Measurements from ENCODE around the gene B4GALT6. TPM values are rescaled to one million over a fixed set of nuclear protein-coding genes. Genes with fewer than 3 reads are reported as not detected.

Gene B4GALT6
- total RNA-seq, 1 experiment from 2014 or later = 1.4 TPM

GRCh38 chr18:31577195-31577594 is 107.2 kb downstream of the B4GALT6 start:
- BruUV-seq (replicated peaks) = no TSS peak

GRCh38 chr18:31576670-31577069 is 107.7 kb downstream of the B4GALT6 start:
- no peaks in the 10 kb centered on the region for H3K27me3 ChIP-seq (ENCODE audit: low read length)
- no peak for DNase-seq
- no peaks in the 10 kb centered on the region for H3K9me2 ChIP-seq (replicated peaks; ENCODE audit: low read length)
- ATAC-seq = no peak
- H3K79me2 ChIP-seq (ENCODE audit: low read length) = no peaks in the 10 kb centered on the region
- no peak overlapping the region for H3K27ac ChIP-seq (ENCODE audit: low read length)
- TF ChIP-seq EZH2 (IDR thresholded peaks at IDR 0.05; ENCODE audit: low read length, unreplicated experiment) (no peak), EZH2phosphoT487 (IDR thresholded peaks at IDR 0.05; ENCODE audit: borderline replicate concordance, low read length) (no peak), CTCF (conservative IDR thresholded peaks at IDR 0.05; ENCODE audit: low read depth, low read length) (no peak)
- H4K20me1 ChIP-seq (ENCODE audit: low read length) = no peaks in the 10 kb centered on the region
- H3K9me3 ChIP-seq (ENCODE audit: low read length) = no peaks in the 10 kb centered on the region
- H3K4me2 ChIP-seq (ENCODE audit: low read length) = no peak overlapping the region
- BruUV-seq (replicated peaks) = no TSS peak
- H3K36me3 ChIP-seq (ENCODE audit: low read depth, low read length) = no peaks in the 10 kb centered on the region
- intact Hi-C loops (cut with micrococcal nuclease) = no loop called here
- CTCF ChIA-PET = no interaction called here
- H3K4me3 ChIP-seq (ENCODE audit: low read length) = no peak overlapping the region
- POLR2A ChIA-PET (ENCODE audit: unreplicated experiment) = no interaction called here
- H3K9ac ChIP-seq (ENCODE audit: low read length) = no peak overlapping the region
- no peaks in the 10 kb centered on the region for H3K4me1 ChIP-seq (ENCODE audit: insufficient read depth, low read length)
- H2AFZ ChIP-seq (ENCODE audit: low read length) = no peak overlapping the region
- H3F3A ChIP-seq (ENCODE audit: low read length, unreplicated experiment) = no peaks in the 10 kb centered on the region

More at GRCh38 chr18:31577195-31577594, 107.2 kb downstream of the B4GALT6 start:
- POLR2A ChIA-PET (ENCODE audit: unreplicated experiment) = no interaction called here
- Histone ChIP-seq H3K4me2 (ENCODE audit: low read length) (no peak overlapping the region), H3K9me2 (replicated peaks; ENCODE audit: low read length) (no peaks in the 10 kb centered on the region), H3K9me3 (ENCODE audit: low read length) (no peaks in the 10 kb centered on the region), H2AFZ (ENCODE audit: low read length) (no peak overlapping the region), H3K36me3 (ENCODE audit: low read depth, low read length) (no peaks in the 10 kb centered on the region), H4K20me1 (ENCODE audit: low read length) (no peaks in the 10 kb centered on the region), H3K27ac (ENCODE audit: low read length) (no peak overlapping the region), H3K9ac (ENCODE audit: low read length) (no peak overlapping the region), H3K4me3 (ENCODE audit: low read length) (no peak overlapping the region), H3K4me1 (ENCODE audit: insufficient read depth, low read length) (no peaks in the 10 kb centered on the region; the same call in 1 of the 2 replicates), H3K27me3 (ENCODE audit: low read length) (no peaks in the 10 kb centered on the region), H3F3A (ENCODE audit: low read length, unreplicated experiment) (no peaks in the 10 kb centered on the region), H3K79me2 (ENCODE audit: low read length) (no peaks in the 10 kb centered on the region)
- no peak for DNase-seq
- intact Hi-C loops (cut with micrococcal nuclease) = no loop called here
- TF ChIP-seq EZH2 (IDR thresholded peaks at IDR 0.05; ENCODE audit: low read length, unreplicated experiment) (no peak), CTCF (conservative IDR thresholded peaks at IDR 0.05; ENCODE audit: low read depth, low read length) (no peak), EZH2phosphoT487 (IDR thresholded peaks at IDR 0.05; ENCODE audit: borderline replicate concordance, low read length) (no peak)
- ATAC-seq = no peak
- CTCF ChIA-PET = no interaction called here

- Histone ChIP-seq H3K79me2 (ENCODE audit: low read length) (no peaks in the 10 kb centered on the region), H3K27me3 (ENCODE audit: low read length) (no peaks in the 10 kb centered on the region), H3K4me2 (ENCODE audit: low read length) (no peak overlapping the region), H4K20me1 (ENCODE audit: low read length) (no peaks in the 10 kb centered on the region), H3K27ac (ENCODE audit: low read length) (no peak overlapping the region), H3K9me3 (ENCODE audit: low read length) (no peaks in the 10 kb centered on the region), H3K4me3 (ENCODE audit: low read length) (no peak overlapping the region), H2AFZ (ENCODE audit: low read length) (no peak overlapping the region), H3K9ac (ENCODE audit: low read length) (no peak overlapping the region), H3K9me2 (replicated peaks; ENCODE audit: low read length) (no peaks in the 10 kb centered on the region), H3K4me1 (ENCODE audit: insufficient read depth, low read length) (no peaks in the 10 kb centered on the region), H3F3A (ENCODE audit: low read length, unreplicated experiment) (no peaks in the 10 kb centered on the region), H3K36me3 (ENCODE audit: low read depth, low read length) (no peaks in the 10 kb centered on the region)
- DNase-seq (no peak), ATAC-seq (no peak)
- ChIA-PET POLR2A (ENCODE audit: unreplicated experiment) (no interaction called here), CTCF (no interaction called here)
- intact Hi-C loops (cut with micrococcal nuclease) = no loop called here
- BruUV-seq (replicated peaks) = no TSS peak
- TF ChIP-seq EZH2 (IDR thresholded peaks at IDR 0.05; ENCODE audit: low read length, unreplicated experiment) = no peak
- no peak for TF ChIP-seq EZH2phosphoT487 (IDR thresholded peaks at IDR 0.05; ENCODE audit: borderline replicate concordance, low read length)
- no peak for TF ChIP-seq CTCF (conservative IDR thresholded peaks at IDR 0.05; ENCODE audit: low read depth, low read length)
These were observed 108.7 kb downstream of the B4GALT6 start for GRCh38 chr18:31575515-31576257.

Data from PC-3 (cell line).